ENCODE measurements around the gene KRTAP26-1.

Gene KRTAP26-1

DNA sequence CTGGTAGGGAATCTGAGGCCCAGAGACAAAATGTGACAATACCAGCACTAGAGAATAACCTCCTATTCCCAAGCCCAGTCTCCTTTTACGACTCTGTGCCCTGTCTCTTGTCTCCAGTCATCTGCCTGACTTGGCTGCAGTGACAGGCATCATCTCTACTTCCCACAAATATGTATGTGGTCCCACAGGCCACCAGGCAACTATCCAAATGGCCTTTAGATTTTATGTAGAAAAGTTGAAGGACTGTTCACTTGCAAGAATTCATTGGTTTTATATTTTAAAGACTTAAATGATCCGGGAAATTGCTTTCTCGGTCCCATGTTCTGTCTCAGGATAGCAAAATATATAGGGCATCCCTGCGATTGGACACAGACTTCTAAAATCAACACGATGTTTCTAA, 49.0 kb downstream of the KRTAP26-1 start:
- DNase-seq = no peak

DNA sequence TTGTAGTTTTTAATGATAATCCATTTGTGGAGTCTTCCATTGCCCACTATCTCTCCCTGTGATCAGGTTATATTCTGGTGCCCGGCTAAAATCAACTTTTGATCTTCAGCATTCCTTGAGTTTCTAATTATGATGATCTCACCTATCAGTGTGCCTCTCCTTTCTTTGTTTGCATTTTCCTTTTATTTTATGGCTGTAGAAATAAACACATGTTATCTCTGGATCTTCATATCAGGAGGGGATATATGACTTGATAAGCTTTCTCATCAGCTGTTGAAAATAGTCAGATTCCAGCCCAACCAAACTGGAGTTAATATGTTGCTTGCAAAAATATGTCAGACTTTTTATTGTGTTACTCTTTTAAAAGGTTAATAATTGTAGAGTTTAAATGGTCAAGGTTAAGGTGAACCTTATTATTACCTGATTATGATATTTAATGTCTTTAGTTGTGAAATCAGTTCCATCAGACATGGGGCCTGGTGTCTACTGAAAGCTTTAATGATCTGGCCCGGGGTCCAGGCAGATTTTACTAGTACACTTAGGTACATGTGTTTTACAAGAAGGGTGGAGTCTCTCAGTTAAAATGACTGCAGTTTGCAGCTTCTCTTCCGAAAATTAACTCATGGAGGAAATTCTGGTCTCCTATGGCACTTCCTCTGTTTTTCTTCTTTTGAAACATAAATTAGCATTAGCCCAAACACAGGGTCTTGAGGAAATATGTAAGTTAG, 50.1 kb downstream of the KRTAP26-1 start:
- DNase-seq = no peak

Data from NCI-H1092 (cell line).